CD4-positive, alpha-beta T cell (primary cell): ENCODE measurements around the gene EFCAB8. TPM values are rescaled to one million over a fixed set of nuclear protein-coding genes. Genes with fewer than 3 reads are reported as not detected.

Experiments
- ATAC-seq: fragments of 200-7000 bp; cut with Tn5 transposase; one replicate; pipeline ENCODE4 v1.10.0; 2022; ENCODE audit warnings: mild to moderate bottlenecking; ENCODE audit not compliant: poor library complexity
- CTCF ChIA-PET: fragments of 350-600 bp; sonication (Branson Sonifier 250); formaldehyde crosslinking; loops from one replicate; lab custom pipeline; 2021; ENCODE audit warnings: antibody characterized with exemption, inconsistent platforms; lab: Charles Lee
- POLR2A ChIA-PET: fragments of 350-600 bp; sonication (Branson Sonifier 250); formaldehyde crosslinking; loops from one replicate; lab custom pipeline; 2021; ENCODE audit warnings: antibody characterized with exemption, inconsistent platforms; lab: Charles Lee
- DNase-seq, 14 experiments: peaks; one replicate each; pipeline ENCODE4 v3.0.0-alpha.2; 2013 to 2020; ENCODE audit warnings: mixed read lengths in 2 of 14
- H3K27ac ChIP-seq, 2 donors: one replicate each; pipeline versions ENCODE4 v1.5.1 to v1.7.0; 2013; ENCODE audit warnings: low read length in 2 of 2, low read depth in 1 of 2, mild to moderate bottlenecking in 1 of 2
- H3K27me3 ChIP-seq, 2 experiments: 1 replicate in 1 of 2; 2 replicates in 1 of 2; pipeline versions ENCODE4 v1.6.1 to v1.7.0; 2013; ENCODE audit warnings: low read length in 2 of 2, control low read depth in 1 of 2, mild to moderate bottlenecking in 1 of 2, moderate library complexity in 1 of 2; ENCODE audit not compliant: insufficient read depth in 2 of 2, control insufficient read depth in 1 of 2
- H3K36me3 ChIP-seq: one replicate; pipeline ENCODE4 v1.6.1; 2013; ENCODE audit warnings: low read length, control low read depth; ENCODE audit not compliant: insufficient read depth
- H3K4me1 ChIP-seq: one replicate; pipeline ENCODE4 v1.6.1; 2013; ENCODE audit warnings: low read length, control low read depth; ENCODE audit not compliant: insufficient read depth
- H3K4me3 ChIP-seq: one replicate; pipeline ENCODE4 v1.5.1; 2013; ENCODE audit warnings: mild to moderate bottlenecking, low read length, moderate library complexity
- H3K9me3 ChIP-seq, 2 experiments: 1 replicate in 1 of 2; 2 replicates in 1 of 2; pipeline versions ENCODE4 v1.6.1 to v1.7.0; 2013; ENCODE audit warnings: low read length in 2 of 2, mild to moderate bottlenecking in 2 of 2, control low read depth in 1 of 2, moderate library complexity in 1 of 2; ENCODE audit not compliant: control insufficient read depth in 1 of 2, insufficient read depth in 1 of 2
- H3K27ac Mint-ChIP-seq: one replicate; pipeline ENCODE4 v1.8.0; 2020; ENCODE audit warnings: mixed read lengths
- H3K27me3 Mint-ChIP-seq: one replicate; pipeline ENCODE4 v1.8.0; 2021; ENCODE audit warnings: mixed read lengths
- H3K36me3 Mint-ChIP-seq: one replicate; pipeline ENCODE4 v1.8.0; 2021; ENCODE audit warnings: low read depth, mixed read lengths
- H3K4me1 Mint-ChIP-seq: one replicate; pipeline ENCODE4 v1.8.0; 2021; ENCODE audit warnings: low read depth, mixed read lengths
- H3K4me3 Mint-ChIP-seq: one replicate; pipeline ENCODE4 v1.8.0; 2020; ENCODE audit warnings: mild to moderate bottlenecking, mixed read lengths
- H3K9me3 Mint-ChIP-seq: one replicate; pipeline ENCODE4 v1.8.0; 2020; ENCODE audit warnings: mixed read lengths
- intact Hi-C, 2 experiments: fragments of 100-400 bp; cut with DNase I in 1 of 2; cut with micrococcal nuclease in 1 of 2; formaldehyde crosslinking; loops; one replicate each; pipeline versions ENCODE4 v1.15.1 to v1.9.0; 2023 to 2025; cut with DNase I, micrococcal nuclease
- total RNA-seq, 174 experiments: library from RNA in 2 of 174; stranded (reverse) in 2 of 174; gene quantifications; one replicate each; pipeline ENCODE4 v1.2.3 and lab custom pipeline; 2021 to 2026
- TF ChIP-seq, protein P1 (sequence below): fragments of 200-600 bp; IDR thresholded peaks from one replicate; pipeline ENCODE4 v1.8.0; 2022; ENCODE audit warnings: antibody characterized with exemption, mild to moderate bottlenecking

EFCAB8 gene
- total RNA-seq, 2 experiments from 2014 or later, result 0.81 to 2.5 TPM

DNA sequence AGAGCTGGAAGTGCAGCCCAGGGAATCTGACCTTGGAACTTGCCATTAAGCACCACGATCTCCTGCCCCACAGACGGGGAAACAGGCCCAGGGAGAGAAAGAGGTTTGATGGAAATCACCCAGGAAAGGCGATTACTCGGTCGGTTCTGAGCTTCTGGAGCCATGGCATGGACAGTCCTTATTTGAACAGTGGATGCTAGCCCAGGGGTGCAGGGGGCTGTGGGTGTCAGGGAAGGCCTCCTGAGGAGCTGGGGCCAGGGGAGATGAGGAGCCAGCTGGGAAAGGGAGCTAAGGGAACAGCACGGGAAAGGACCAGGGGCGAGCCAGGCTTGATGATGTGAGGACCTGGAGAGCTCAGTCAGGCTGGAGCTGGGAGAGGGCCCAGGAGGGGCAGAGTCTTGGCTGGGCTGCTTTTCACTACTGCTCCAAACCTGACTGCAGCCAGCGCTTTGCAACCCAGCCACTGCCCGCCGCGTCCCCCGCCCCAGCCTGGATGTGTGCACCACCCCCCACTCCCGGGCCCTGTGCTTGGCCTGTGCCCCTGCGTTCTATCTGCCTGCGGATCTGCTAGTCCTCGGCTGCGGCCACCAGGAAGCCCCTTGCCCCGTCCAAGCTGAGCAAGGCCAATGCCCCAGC is 127.7 kb downstream of the EFCAB8 start:
- no peaks in the 10 kb centered on the region for H3K36me3 Mint-ChIP-seq
- DNase-seq (no peak), ATAC-seq (no peak)
- H3K27ac ChIP-seq, result no peak overlapping the region
- H3K27ac Mint-ChIP-seq, result no peak overlapping the region
- ChIA-PET POLR2A (interaction anchor here (0.5 to 2.8 kb wide), 3 partner anchors 14 to 1279 kb away, joined by 3 to 7 read pairs (median 4); no protein-coding TSS in a partner anchor), CTCF (interaction anchor here (1.4 kb wide), 1 partner anchor 41 kb away, joined by 4 read pairs; no protein-coding TSS in a partner anchor)
- H3K27me3 ChIP-seq, result no peaks in the 10 kb centered on the region
- no peaks in the 10 kb centered on the region for H3K27me3 Mint-ChIP-seq
- no peaks in the 10 kb centered on the region for H3K9me3 Mint-ChIP-seq
- peaks cover 0 to 4% of the 10 kb centered on the region in 2 experiments for H3K9me3 ChIP-seq
- H3K4me3 Mint-ChIP-seq, result no peak overlapping the region
- peaks cover 12% of the 10 kb centered on the region for H3K4me1 ChIP-seq
- TF ChIP-seq, protein P1, sequence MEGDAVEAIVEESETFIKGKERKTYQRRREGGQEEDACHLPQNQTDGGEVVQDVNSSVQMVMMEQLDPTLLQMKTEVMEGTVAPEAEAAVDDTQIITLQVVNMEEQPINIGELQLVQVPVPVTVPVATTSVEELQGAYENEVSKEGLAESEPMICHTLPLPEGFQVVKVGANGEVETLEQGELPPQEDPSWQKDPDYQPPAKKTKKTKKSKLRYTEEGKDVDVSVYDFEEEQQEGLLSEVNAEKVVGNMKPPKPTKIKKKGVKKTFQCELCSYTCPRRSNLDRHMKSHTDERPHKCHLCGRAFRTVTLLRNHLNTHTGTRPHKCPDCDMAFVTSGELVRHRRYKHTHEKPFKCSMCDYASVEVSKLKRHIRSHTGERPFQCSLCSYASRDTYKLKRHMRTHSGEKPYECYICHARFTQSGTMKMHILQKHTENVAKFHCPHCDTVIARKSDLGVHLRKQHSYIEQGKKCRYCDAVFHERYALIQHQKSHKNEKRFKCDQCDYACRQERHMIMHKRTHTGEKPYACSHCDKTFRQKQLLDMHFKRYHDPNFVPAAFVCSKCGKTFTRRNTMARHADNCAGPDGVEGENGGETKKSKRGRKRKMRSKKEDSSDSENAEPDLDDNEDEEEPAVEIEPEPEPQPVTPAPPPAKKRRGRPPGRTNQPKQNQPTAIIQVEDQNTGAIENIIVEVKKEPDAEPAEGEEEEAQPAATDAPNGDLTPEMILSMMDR, result no peak
- intact Hi-C loops, result no loop called here
- H3K36me3 ChIP-seq, result no peaks in the 10 kb centered on the region
- H3K4me3 ChIP-seq, result no peak overlapping the region
- peaks cover 37% of the 10 kb centered on the region for H3K4me1 Mint-ChIP-seq

DNA sequence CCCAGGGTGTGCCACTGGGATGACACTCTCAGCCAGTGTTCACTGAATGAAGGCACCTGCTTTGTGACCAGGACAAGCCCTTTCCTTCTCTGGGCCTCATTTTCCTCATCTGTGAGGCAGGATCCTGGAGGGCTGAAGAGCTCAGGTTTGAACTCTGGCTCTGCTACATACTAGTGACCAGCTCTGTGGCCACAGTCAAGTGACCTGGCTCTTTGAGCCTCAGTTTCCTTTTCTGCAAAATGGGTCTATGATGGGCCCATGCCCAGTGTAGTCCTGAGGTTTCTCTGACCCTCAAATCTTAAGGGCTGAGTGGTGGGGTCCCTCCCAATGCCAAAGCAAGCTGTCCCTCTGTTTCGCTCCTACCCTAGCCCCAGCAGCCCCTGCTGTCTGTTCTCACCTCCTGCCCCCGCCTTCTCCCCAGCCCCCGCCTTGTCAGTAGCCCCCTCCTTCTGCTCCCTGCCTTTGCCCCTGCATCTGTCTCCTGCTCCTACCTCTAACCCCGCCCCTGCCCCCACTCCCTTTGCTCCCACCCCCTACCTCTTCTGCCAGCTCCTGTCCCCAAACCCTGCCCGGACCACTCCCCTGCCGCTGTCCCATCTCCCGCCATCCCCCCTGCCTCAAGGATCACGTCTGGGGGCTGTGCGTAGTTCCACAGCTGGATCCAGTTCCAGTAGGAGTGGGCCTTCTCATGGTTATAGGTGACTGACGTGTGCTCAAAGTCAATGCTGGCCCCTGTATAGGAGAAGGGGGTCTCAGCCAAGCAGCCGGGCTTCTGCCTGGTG is 128.5 kb downstream of the EFCAB8 start:
- no peak overlapping the region for H3K4me3 Mint-ChIP-seq
- H3K27me3 Mint-ChIP-seq, result no peaks in the 10 kb centered on the region
- ChIA-PET CTCF (no interaction called here), POLR2A (interaction anchor here (0.5 to 2.8 kb wide), 3 partner anchors 15 to 1280 kb away, joined by 3 to 7 read pairs (median 4); no protein-coding TSS in a partner anchor)
- DNase-seq, result no peak
- H3K27ac Mint-ChIP-seq, result no peak overlapping the region
- peaks cover 39% of the 10 kb centered on the region for H3K4me1 Mint-ChIP-seq
- intact Hi-C loops, result no loop called here
- H3K9me3 Mint-ChIP-seq, result no peaks in the 10 kb centered on the region
- Histone ChIP-seq H3K4me1 (peaks cover 16% of the 10 kb centered on the region), H3K27ac (no peak overlapping the region), H3K27me3 (no peaks in the 10 kb centered on the region), H3K9me3 (peaks cover 0 to 4% of the 10 kb centered on the region in 2 experiments), H3K4me3 (no peak overlapping the region), H3K36me3 (no peaks in the 10 kb centered on the region)
- no peaks in the 10 kb centered on the region for H3K36me3 Mint-ChIP-seq
- TF ChIP-seq, protein P1, result no peak
- no peak for ATAC-seq

DNA sequence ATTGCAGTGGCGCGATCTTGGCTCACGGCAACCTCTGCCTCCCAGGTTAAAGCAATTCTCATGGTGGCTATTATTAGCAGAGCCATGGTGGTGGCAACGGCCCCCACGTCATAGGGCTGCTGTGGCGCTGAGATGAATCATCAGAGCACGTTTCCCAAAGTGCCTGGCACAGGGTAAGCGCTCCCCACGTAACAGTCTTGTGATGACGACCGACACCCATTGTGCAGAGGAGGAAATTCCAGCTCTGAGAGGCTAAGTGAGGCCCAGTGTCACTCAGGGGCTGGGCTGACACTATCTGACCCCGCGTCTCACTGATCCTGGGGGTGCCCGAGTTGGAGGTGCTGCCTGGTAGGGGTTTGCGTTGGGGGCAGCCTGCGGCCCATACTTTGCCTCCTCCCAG is 129.3 kb downstream of the EFCAB8 start:
- Mint-ChIP-seq H3K27me3 (no peaks in the 10 kb centered on the region), H3K4me3 (no peak overlapping the region), H3K36me3 (no peaks in the 10 kb centered on the region), H3K9me3 (no peaks in the 10 kb centered on the region), H3K27ac (no peak overlapping the region), H3K4me1 (peaks cover 40% of the 10 kb centered on the region)
- no peak overlapping the region for H3K4me3 ChIP-seq
- TF ChIP-seq, protein P1, result no peak
- intact Hi-C loops, result no loop called here
- no peaks in the 10 kb centered on the region for H3K27me3 ChIP-seq
- H3K36me3 ChIP-seq, result no peaks in the 10 kb centered on the region
- DNase-seq, result no peak
- peaks cover 16% of the 10 kb centered on the region for H3K4me1 ChIP-seq
- ChIA-PET CTCF (no interaction called here), POLR2A (no interaction called here)
- ATAC-seq, result no peak
- H3K27ac ChIP-seq, result no peak overlapping the region
- H3K9me3 ChIP-seq, result peaks cover 0 to 4% of the 10 kb centered on the region in 2 experiments
